Measurements from ENCODE around the gene RBFA.

- TF ChIP-seq TAF1 (IDR thresholded peaks at IDR 0.05; ENCODE audit: borderline replicate concordance, low read depth, low read length) = no peak
- TF ChIP-seq FOXM1 (IDR thresholded peaks at IDR 0.05; ENCODE audit: low read depth, low read length) = no peak
- TF ChIP-seq CBX5 (IDR thresholded peaks at IDR 0.05; ENCODE audit: low read depth) = no peak
- TF ChIP-seq, protein P1, sequence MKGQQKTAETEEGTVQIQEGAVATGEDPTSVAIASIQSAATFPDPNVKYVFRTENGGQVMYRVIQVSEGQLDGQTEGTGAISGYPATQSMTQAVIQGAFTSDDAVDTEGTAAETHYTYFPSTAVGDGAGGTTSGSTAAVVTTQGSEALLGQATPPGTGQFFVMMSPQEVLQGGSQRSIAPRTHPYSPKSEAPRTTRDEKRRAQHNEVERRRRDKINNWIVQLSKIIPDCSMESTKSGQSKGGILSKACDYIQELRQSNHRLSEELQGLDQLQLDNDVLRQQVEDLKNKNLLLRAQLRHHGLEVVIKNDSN (IDR thresholded peaks at IDR 0.05; ENCODE audit: borderline replicate concordance, extremely low read length, insufficient read depth, low read depth, low read length) = no peak
- TF ChIP-seq TBL1XR1 (IDR thresholded peaks at IDR 0.05; ENCODE audit: low read depth, low read length) = no peak
- TF ChIP-seq, protein P2, sequence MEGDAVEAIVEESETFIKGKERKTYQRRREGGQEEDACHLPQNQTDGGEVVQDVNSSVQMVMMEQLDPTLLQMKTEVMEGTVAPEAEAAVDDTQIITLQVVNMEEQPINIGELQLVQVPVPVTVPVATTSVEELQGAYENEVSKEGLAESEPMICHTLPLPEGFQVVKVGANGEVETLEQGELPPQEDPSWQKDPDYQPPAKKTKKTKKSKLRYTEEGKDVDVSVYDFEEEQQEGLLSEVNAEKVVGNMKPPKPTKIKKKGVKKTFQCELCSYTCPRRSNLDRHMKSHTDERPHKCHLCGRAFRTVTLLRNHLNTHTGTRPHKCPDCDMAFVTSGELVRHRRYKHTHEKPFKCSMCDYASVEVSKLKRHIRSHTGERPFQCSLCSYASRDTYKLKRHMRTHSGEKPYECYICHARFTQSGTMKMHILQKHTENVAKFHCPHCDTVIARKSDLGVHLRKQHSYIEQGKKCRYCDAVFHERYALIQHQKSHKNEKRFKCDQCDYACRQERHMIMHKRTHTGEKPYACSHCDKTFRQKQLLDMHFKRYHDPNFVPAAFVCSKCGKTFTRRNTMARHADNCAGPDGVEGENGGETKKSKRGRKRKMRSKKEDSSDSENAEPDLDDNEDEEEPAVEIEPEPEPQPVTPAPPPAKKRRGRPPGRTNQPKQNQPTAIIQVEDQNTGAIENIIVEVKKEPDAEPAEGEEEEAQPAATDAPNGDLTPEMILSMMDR (IDR thresholded peaks at IDR 0.05 in 2 of 3, conservative IDR thresholded peaks at IDR 0.05 in 1 of 3; ENCODE audit: control insufficient read depth in 2 of 3, extremely low read depth in 1 of 3, insufficient read depth in 1 of 3, low read depth in 3 of 3, low read length in 3 of 3) = no peak
Observed at GRCh38 chr18:80010551-80010906, 23.7 kb upstream of the RBFA start.

Measured in GM12878 (cell line).